Liver (tissue), 9 donors: ENCODE data around the gene GRM6. TPM values are rescaled to one million over a fixed set of nuclear protein-coding genes. Genes with fewer than 3 reads are reported as not detected.
A peak's percentile ranks its signal among the peaks of the same experiment; 100 is the strongest.

Experiments
- DNase-seq: peaks from one replicate; pipeline ENCODE4 v3.0.0-alpha.2; 2017; ENCODE audit warnings: low spot score
- H3K27ac ChIP-seq, 2 donors: one replicate each; pipeline ENCODE4 v1.7.0; 2013; ENCODE audit warnings: inconsistent platforms in 2 of 2, low read length in 2 of 2, control low read depth in 1 of 2, low read depth in 1 of 2, mild to moderate bottlenecking in 1 of 2
- H3K27me3 ChIP-seq, 4 donors: one replicate each; pipeline versions ENCODE4 v1.6.1 to v1.7.0; 2013; ENCODE audit warnings: low read length in 3 of 4, inconsistent platforms in 1 of 4, mild to moderate bottlenecking in 1 of 4, moderate library complexity in 1 of 4; ENCODE audit not compliant: control insufficient read depth in 4 of 4, insufficient read depth in 4 of 4
- H3K36me3 ChIP-seq, 4 donors: one replicate each; pipeline versions ENCODE4 v1.6.1 to v1.7.0; 2013; ENCODE audit warnings: low read length in 3 of 4, mild to moderate bottlenecking in 3 of 4, low read depth in 1 of 4, moderate library complexity in 1 of 4; ENCODE audit not compliant: control insufficient read depth in 4 of 4, insufficient read depth in 3 of 4
- H3K4me1 ChIP-seq, 4 donors: one replicate each; pipeline versions ENCODE4 v1.6.1 to v1.7.0; 2013; ENCODE audit warnings: low read length in 3 of 4, mild to moderate bottlenecking in 3 of 4, moderate library complexity in 1 of 4; ENCODE audit not compliant: control insufficient read depth in 4 of 4, insufficient read depth in 4 of 4
- H3K4me3 ChIP-seq, 3 donors: one replicate each; pipeline versions ENCODE4 v1.6.1 to v1.7.0; 2013; ENCODE audit warnings: low read length in 3 of 3, control low read depth in 1 of 3, low read depth in 1 of 3, mild to moderate bottlenecking in 1 of 3
- H3K9ac ChIP-seq, 2 donors: one replicate each; pipeline ENCODE4 v1.7.0; 2013; ENCODE audit warnings: low read length in 2 of 2, mild to moderate bottlenecking in 2 of 2, moderate library complexity in 2 of 2, control low read depth in 1 of 2, low read depth in 1 of 2
- H3K9me3 ChIP-seq, 4 donors: one replicate each; pipeline versions ENCODE4 v1.6.1 to v1.7.0; 2013; ENCODE audit warnings: low read length in 3 of 4; ENCODE audit not compliant: control insufficient read depth in 4 of 4
- CTCF ChIP-seq: fragments of 150-350 bp; IDR thresholded peaks from 2 replicates; pipeline ENCODE4 v1.5.1; 2017; ENCODE audit warnings: improper control_type of control experiment, low read depth, low read length; ENCODE audit not compliant: missing input control
- EGR1 ChIP-seq, 2 donors: IDR thresholded peaks; 2 replicates each; pipeline ENCODE4 v1.6.1; 2016 to 2018; ENCODE audit warnings: antibody characterized with exemption in 2 of 2, low read depth in 2 of 2
- FOXA1 ChIP-seq: IDR thresholded peaks from 2 replicates; pipeline ENCODE4 v1.6.1; 2016; ENCODE audit warnings: antibody characterized with exemption
- GABPA ChIP-seq, 2 donors: IDR thresholded peaks in 1 of 2; conservative IDR thresholded peaks in 1 of 2; 2 replicates each; pipeline ENCODE4 v1.6.1; 2016; ENCODE audit warnings: antibody characterized with exemption in 2 of 2, mild to moderate bottlenecking in 1 of 2, moderate library complexity in 1 of 2
- HNF4A ChIP-seq, 2 donors: conservative IDR thresholded peaks; 2 replicates each; pipeline ENCODE4 v1.6.1; 2016; ENCODE audit warnings: antibody characterized with exemption in 2 of 2, mild to moderate bottlenecking in 2 of 2
- HNF4G ChIP-seq: IDR thresholded peaks from 2 replicates; pipeline ENCODE4 v1.6.1; 2016; ENCODE audit warnings: antibody characterized with exemption
- JUND ChIP-seq, 2 donors: IDR thresholded peaks; 2 replicates each; pipeline ENCODE4 v1.6.1; 2016; ENCODE audit warnings: antibody characterized with exemption in 2 of 2
- MAX ChIP-seq: IDR thresholded peaks from 2 replicates; pipeline ENCODE4 v1.6.1; 2016; ENCODE audit warnings: antibody characterized with exemption
- NR2F2 ChIP-seq: IDR thresholded peaks from 2 replicates; pipeline ENCODE4 v1.6.1; 2016; ENCODE audit warnings: antibody characterized with exemption
- RAD21 ChIP-seq, 2 donors: IDR thresholded peaks; 2 replicates each; pipeline ENCODE4 v1.6.1; 2016; ENCODE audit warnings: antibody characterized with exemption in 2 of 2, mild to moderate bottlenecking in 2 of 2
- REST ChIP-seq: IDR thresholded peaks from 2 replicates; pipeline ENCODE4 v1.6.1; 2016; ENCODE audit warnings: antibody characterized with exemption, mild to moderate bottlenecking
- RXRA ChIP-seq, 2 donors: IDR thresholded peaks; 2 replicates each; pipeline ENCODE4 v1.6.1; 2017 to 2018; ENCODE audit warnings: antibody characterized with exemption in 2 of 2, mild to moderate bottlenecking in 1 of 2
- SP1 ChIP-seq: IDR thresholded peaks from 2 replicates; pipeline ENCODE4 v1.6.1; 2018; ENCODE audit warnings: antibody characterized with exemption, mild to moderate bottlenecking
- TAF1 ChIP-seq: conservative IDR thresholded peaks from 2 replicates; pipeline ENCODE4 v1.6.1; 2016; ENCODE audit warnings: antibody characterized with exemption, mild to moderate bottlenecking
- YY1 ChIP-seq: IDR thresholded peaks from 2 replicates; pipeline ENCODE4 v1.6.1; 2016; ENCODE audit warnings: antibody characterized with exemption, mild to moderate bottlenecking
- ZBTB33 ChIP-seq: IDR thresholded peaks from 2 replicates; pipeline ENCODE4 v1.6.1; 2016; ENCODE audit warnings: antibody characterized with exemption
- WGBS: extraction: QIAGEN DNeasy Blood & Tissue Kit; methylation state at CpG from one replicate; pipeline ENCODE4 v1.1.7; 2013; 5-methylcytosine and 5-hydroxymethylcytosine counted together
- polyA plus RNA-seq, 2 donors: library from polyadenylated mRNA; stranded (reverse) in 1 of 2; unstranded in 1 of 2; fragments of 200-250 nt in 1 of 2; fragments of >200 nt in 1 of 2; fragmentation: Nextera tagmentation in 1 of 2; extraction: Ambion mirVana in 1 of 2; gene quantifications; one replicate each; pipeline versions ENCODE4 v1.2.1 to v1.2.3, GENCODE V29; 2013 to 2015
- total RNA-seq, 2 donors: library from RNA; depleted of rRNA; stranded (reverse); fragments of >200 nt; gene quantifications; one replicate each; pipeline ENCODE4 v1.2.3, GENCODE V29; 2014
- donor health status: healthy.
- donor health status: healthy.
- donor health status: healthy.
- donor health status: healthy.
- donor health status: healthy.

GRM6 gene
- total and polyA plus RNA-seq, 4 donors: 0.23 TPM; not detected in 3

- DNase-seq: no peak
- Histone ChIP-seq H3K9me3 (peaks cover 50 to 91% (median 71%) of the 10 kb centered on the region in 4 donors), H3K27me3 (no peaks in the 10 kb centered on the region), H3K9ac (no peak overlapping the region), H3K4me1 (no peaks in the 10 kb centered on the region), H3K36me3 (peaks cover 5 to 53% (median 51%) of the 10 kb centered on the region in 4 donors), H3K27ac (no peak overlapping the region), H3K4me3 (peak overlapping the region in 2 of 3 donors; percentile 49 to 59)
- no peak for TF ChIP-seq JUND (IDR thresholded peaks at IDR 0.05)
- no peak for TF ChIP-seq SP1
- TF ChIP-seq CTCF: no peak
- no peak for TF ChIP-seq EGR1 (IDR thresholded peaks at IDR 0.05; ENCODE audit: low read depth in 2 of 2)
- TF ChIP-seq RAD21 (IDR thresholded peaks at IDR 0.05): no peak
- TF ChIP-seq NR2F2: no peak
- TF ChIP-seq TAF1: no peak
- TF ChIP-seq GABPA (IDR thresholded peaks at IDR 0.05 in 1 of 2, conservative IDR thresholded peaks at IDR 0.05 in 1 of 2): no peak
- no peak for TF ChIP-seq YY1
- TF ChIP-seq RXRA (IDR thresholded peaks at IDR 0.05): no peak
- no peak for TF ChIP-seq FOXA1
- no peak for TF ChIP-seq HNF4G
- WGBS: 96% methylated on average over 7 of the region's 7 CpGs
Measured at GRCh38 chr5:179033004-179033580, 38.0 kb upstream of the GRM6 start.

GRCh38 chr5:179023528-179024189 is 28.5 kb upstream of the GRM6 start, which contains the start of gene ZNF879:
ZNF879 (plus strand) TSS chr5:179023804; CDS start chr5:179025005, 1,201 bp downstream.
- Histone ChIP-seq H3K27me3 (no peaks in the 10 kb centered on the region), H3K4me3 (peak within 1 kb of the TSS; percentile 16 to 87 (median 50)), H3K9me3 (peaks cover 29 to 43% (median 33%) of the 10 kb centered on the region in 4 donors), H3K4me1 (peaks cover 0 to 5% (median 2%) of the 10 kb centered on the region in 4 donors), H3K36me3 (peaks cover 6 to 28% (median 21%) of the 10 kb centered on the region in 4 donors), H3K27ac (peak within 1 kb of the TSS; percentile 55 to 80), H3K9ac (peak within 1 kb of the TSS; percentile 34 to 67)
- WGBS: 1% methylated on average over 72 of the region's 72 CpGs
- no peak for TF ChIP-seq FOXA1
- peak; percentile 25 to 37 for TF ChIP-seq RXRA (IDR thresholded peaks at IDR 0.05)
- TF ChIP-seq YY1: peak; percentile 80
- no peak for TF ChIP-seq REST
- TF ChIP-seq SP1: peak; percentile 29
- TF ChIP-seq EGR1 (IDR thresholded peaks at IDR 0.05; ENCODE audit: low read depth in 2 of 2): peak in 1 of 2 donors; percentile 21
- TF ChIP-seq GABPA (IDR thresholded peaks at IDR 0.05 in 1 of 2, conservative IDR thresholded peaks at IDR 0.05 in 1 of 2): peak in 1 of 2 donors; percentile 78
- TF ChIP-seq MAX: peak; percentile 71
- TF ChIP-seq HNF4A (conservative IDR thresholded peaks at IDR 0.05): peak in 1 of 2 donors; percentile 26
- peak; percentile 95 for TF ChIP-seq ZBTB33
- TF ChIP-seq RAD21 (IDR thresholded peaks at IDR 0.05): peak in 1 of 2 donors; percentile 12
- DNase-seq: peak; percentile 85
